Measurements from ENCODE around the gene RGL3. TPM values are rescaled to one million over a fixed set of nuclear protein-coding genes. Genes with fewer than 3 reads are reported as not detected.

Gene RGL3
- total RNA-seq, 4 donors from 2014 or later: 0.25 to 3.7 (median 1.3) TPM

GRCh38 chr19:11452620-11453310 is 33.7 kb upstream of the RGL3 start:
- Histone ChIP-seq H3K9me3 (no peaks in the 10 kb centered on the region), H3K27me3 (peaks cover 22% of the 10 kb centered on the region), H3K4me3 (no peak overlapping the region), H3K4me1 (peaks cover 0 to 4% (median 0%) of the 10 kb centered on the region in 3 donors), H3K36me3 (peaks cover 0 to 33% of the 10 kb centered on the region in 2 donors), H3K27ac (no peak overlapping the region)
- no peak for ATAC-seq
- TF ChIP-seq CTCF (IDR thresholded peaks at IDR 0.05): no peak
- TF ChIP-seq POLR2AphosphoS5 (IDR thresholded peaks at IDR 0.05): no peak
- TF ChIP-seq EP300 (IDR thresholded peaks at IDR 0.05): no peak
- TF ChIP-seq POLR2A (IDR thresholded peaks at IDR 0.05): no peak
- WGBS, 2 donors (ENCODE audit: low coverage in 1 of 2): 38 to 87% methylated on average over 4 to 7 of the region's 33 CpGs

GRCh38 chr19:11451871-11452619 is 32.9 kb upstream of the RGL3 start:
- no peak for ATAC-seq
- Histone ChIP-seq H3K36me3 (peaks cover 0 to 41% of the 10 kb centered on the region in 2 donors), H3K27ac (no peak overlapping the region), H3K4me1 (peaks cover 0 to 4% (median 0%) of the 10 kb centered on the region in 3 donors), H3K4me3 (no peak overlapping the region), H3K9me3 (no peaks in the 10 kb centered on the region), H3K27me3 (peaks cover 22% of the 10 kb centered on the region)
- no peak for TF ChIP-seq POLR2A (IDR thresholded peaks at IDR 0.05)
- TF ChIP-seq EP300 (IDR thresholded peaks at IDR 0.05): no peak
- no peak for TF ChIP-seq CTCF (IDR thresholded peaks at IDR 0.05)
- no peak for TF ChIP-seq POLR2AphosphoS5 (IDR thresholded peaks at IDR 0.05)
- 28 to 29% methylated on average over 16 to 17 of the region's 25 CpGs for WGBS, 2 donors (ENCODE audit: low coverage in 1 of 2)

GRCh38 chr19:11451327-11451870 is 32.3 kb upstream of the RGL3 start:
- peaks cover 22% of the 10 kb centered on the region for H3K27me3 ChIP-seq
- H3K4me1 ChIP-seq: peaks cover 0 to 4% (median 0%) of the 10 kb centered on the region in 3 donors
- H3K27ac ChIP-seq: no peak overlapping the region
- H3K4me3 ChIP-seq: no peak overlapping the region
- no peak for TF ChIP-seq CTCF (IDR thresholded peaks at IDR 0.05)
- no peak for TF ChIP-seq POLR2A (IDR thresholded peaks at IDR 0.05)
- TF ChIP-seq POLR2AphosphoS5 (IDR thresholded peaks at IDR 0.05): no peak
- no peak for TF ChIP-seq EP300 (IDR thresholded peaks at IDR 0.05)
- H3K9me3 ChIP-seq: no peaks in the 10 kb centered on the region
- H3K36me3 ChIP-seq: peaks cover 0 to 47% of the 10 kb centered on the region in 2 donors
- no peak for ATAC-seq
- 46 to 47% methylated on average over 5 to 7 of the region's 13 CpGs for WGBS, 2 donors (ENCODE audit: low coverage in 1 of 2)

GRCh38 chr19:11450570-11451326 is 31.6 kb upstream of the RGL3 start:
- TF ChIP-seq POLR2A (IDR thresholded peaks at IDR 0.05) (no peak), EP300 (IDR thresholded peaks at IDR 0.05) (no peak), POLR2AphosphoS5 (IDR thresholded peaks at IDR 0.05) (no peak), CTCF (IDR thresholded peaks at IDR 0.05) (no peak)

More at GRCh38 chr19:11450570-11451326, 31.6 kb upstream of the RGL3 start:
- no peak overlapping the region for H3K27ac ChIP-seq
- peaks cover 22% of the 10 kb centered on the region for H3K27me3 ChIP-seq
- peaks cover 0 to 54% of the 10 kb centered on the region in 2 donors for H3K36me3 ChIP-seq
- H3K4me1 ChIP-seq: peaks cover 0 to 4% (median 0%) of the 10 kb centered on the region in 3 donors
- no peak overlapping the region for H3K4me3 ChIP-seq
- no peak for ATAC-seq
- H3K9me3 ChIP-seq: no peaks in the 10 kb centered on the region
- 77% methylated on average over 6 of the region's 21 CpGs; no CpG with 5 or more reads in 1 of the 2 donors for WGBS, 2 donors (ENCODE audit: low coverage in 1 of 2)

Measured in gastroesophageal sphincter (tissue), 4 donors.